Measurements from ENCODE around the gene RBM14.
"Not testable (repeated sequence)": the region's sequence is repeated elsewhere in the genome, so short reads cannot be mapped to it uniquely, and the experiment has no call there.

The RBM14 gene, protein sequence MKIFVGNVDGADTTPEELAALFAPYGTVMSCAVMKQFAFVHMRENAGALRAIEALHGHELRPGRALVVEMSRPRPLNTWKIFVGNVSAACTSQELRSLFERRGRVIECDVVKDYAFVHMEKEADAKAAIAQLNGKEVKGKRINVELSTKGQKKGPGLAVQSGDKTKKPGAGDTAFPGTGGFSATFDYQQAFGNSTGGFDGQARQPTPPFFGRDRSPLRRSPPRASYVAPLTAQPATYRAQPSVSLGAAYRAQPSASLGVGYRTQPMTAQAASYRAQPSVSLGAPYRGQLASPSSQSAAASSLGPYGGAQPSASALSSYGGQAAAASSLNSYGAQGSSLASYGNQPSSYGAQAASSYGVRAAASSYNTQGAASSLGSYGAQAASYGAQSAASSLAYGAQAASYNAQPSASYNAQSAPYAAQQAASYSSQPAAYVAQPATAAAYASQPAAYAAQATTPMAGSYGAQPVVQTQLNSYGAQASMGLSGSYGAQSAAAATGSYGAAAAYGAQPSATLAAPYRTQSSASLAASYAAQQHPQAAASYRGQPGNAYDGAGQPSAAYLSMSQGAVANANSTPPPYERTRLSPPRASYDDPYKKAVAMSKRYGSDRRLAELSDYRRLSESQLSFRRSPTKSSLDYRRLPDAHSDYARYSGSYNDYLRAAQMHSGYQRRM

DNA sequence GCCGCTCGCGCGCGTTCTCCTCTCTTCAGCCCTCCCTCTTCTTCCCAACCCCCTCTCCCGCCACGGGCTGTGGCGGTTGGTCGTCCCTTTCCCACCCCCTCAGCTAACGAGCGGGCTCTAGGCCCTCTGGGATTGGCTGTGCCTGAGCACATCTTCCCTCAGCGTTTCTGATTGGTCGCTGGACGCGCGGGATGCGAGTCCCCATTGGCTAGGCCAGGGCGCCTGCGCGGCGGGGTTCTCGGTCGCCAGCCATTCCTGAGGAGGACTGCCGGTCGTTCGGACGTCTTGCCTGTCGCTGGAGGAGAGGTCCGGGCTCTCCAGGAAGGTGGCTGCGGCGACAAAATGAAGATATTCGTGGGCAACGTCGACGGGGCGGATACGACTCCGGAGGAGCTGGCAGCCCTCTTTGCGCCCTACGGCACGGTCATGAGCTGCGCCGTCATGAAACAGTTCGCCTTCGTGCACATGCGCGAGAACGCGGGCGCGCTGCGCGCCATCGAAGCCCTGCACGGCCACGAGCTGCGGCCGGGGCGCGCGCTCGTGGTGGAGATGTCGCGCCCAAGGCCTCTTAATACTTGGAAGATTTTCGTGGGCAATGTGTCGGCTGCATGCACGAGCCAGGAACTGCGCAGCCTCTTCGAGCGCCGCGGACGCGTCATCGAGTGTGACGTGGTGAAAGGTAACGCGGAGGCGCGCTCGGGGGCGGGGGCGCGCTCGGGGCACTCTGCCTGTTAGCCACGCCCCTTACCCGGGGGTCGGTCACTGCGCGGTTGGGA is at the start of gene RBM14:
Gene RBM14 (plus strand): TSS at position 252 of the 776 bp plus-strand sequence. CDS start 91 bp downstream, at position 343.
- peak; percentile 99 for DNase-seq

DNA sequence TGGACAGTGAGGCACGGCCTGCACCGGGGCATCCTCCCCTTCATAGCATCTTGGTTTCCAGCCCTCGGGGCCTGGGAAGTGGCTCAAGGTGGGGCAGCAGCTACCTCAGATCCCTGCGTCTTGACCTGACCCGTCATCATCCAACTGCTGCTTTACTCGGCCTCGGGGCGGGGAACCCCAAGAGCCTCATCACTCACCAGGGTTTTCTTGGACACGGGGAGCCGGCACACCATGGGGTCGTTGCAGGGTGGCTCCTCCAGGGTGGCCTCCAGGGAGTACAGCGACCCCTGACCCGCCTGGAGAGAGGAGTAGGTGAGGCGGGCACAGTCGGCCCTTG is 48.7 kb upstream of the RBM14 start:
- DNase-seq = no peak

DNA sequence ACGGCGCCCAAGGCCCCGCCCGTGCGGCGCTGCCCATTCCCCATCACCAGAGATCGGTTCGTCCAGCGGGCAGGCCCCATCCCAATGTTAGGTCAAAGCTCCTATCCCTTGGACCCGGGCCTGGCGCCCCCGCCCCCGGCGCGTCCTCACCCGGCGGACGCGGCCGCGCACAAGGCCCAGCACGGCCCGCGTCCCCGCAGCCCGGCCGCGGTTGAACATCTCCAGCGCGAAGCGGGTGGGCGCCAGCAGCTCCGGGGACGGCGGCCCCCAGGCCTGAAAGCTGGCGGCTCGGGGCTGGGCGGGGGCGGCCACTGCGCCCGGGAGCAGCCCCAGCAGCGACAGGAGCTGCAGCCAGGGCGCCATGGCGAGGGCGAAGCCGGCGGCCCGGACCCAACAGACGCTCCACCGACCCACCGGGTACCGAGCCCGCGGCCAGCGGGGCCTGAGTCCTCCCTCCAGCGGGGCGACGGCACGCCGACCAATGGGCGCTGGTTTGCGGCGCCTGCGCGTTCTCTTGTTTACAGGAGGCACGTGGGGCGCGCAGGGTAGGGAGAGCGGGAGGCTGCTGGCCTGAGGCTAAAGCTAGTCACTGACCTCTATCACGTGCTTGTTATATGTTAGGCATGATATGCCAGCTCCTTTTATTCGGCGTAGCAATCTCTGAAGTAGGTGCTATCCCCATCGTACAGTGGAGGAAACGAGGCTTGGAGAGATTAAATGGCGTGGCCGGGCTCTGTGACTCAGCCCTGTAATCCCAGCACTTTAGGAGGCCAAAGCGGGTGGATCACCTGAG is 48.1 kb upstream of the RBM14 start, which contains the start of gene CTSF:
Gene CTSF (minus strand): TSS at position 483 of the 793 bp plus-strand sequence. CDS start 120 bp downstream, at position 363.
- DNase-seq = peak; percentile 89

DNA sequence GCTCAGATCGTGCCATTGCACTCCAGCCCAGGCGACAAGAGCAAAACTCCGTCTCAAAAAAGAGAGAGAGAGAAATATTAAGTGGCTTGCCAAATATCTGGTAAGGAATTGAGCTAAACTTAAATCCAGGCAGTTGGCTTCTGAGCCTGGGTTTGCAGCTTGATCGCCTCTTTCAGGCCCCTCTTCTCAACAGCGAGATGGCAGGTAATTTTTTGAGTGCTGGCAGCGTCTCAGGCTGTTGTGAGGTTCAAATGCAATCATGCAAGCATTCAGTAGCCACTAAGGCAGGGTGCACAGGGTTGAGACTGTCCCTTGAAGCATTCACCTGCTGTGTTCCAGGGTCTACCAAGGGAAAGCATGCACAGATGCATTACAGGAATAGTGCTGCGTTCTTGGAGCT is 47.4 kb upstream of the RBM14 start:
- no peak for DNase-seq

DNA sequence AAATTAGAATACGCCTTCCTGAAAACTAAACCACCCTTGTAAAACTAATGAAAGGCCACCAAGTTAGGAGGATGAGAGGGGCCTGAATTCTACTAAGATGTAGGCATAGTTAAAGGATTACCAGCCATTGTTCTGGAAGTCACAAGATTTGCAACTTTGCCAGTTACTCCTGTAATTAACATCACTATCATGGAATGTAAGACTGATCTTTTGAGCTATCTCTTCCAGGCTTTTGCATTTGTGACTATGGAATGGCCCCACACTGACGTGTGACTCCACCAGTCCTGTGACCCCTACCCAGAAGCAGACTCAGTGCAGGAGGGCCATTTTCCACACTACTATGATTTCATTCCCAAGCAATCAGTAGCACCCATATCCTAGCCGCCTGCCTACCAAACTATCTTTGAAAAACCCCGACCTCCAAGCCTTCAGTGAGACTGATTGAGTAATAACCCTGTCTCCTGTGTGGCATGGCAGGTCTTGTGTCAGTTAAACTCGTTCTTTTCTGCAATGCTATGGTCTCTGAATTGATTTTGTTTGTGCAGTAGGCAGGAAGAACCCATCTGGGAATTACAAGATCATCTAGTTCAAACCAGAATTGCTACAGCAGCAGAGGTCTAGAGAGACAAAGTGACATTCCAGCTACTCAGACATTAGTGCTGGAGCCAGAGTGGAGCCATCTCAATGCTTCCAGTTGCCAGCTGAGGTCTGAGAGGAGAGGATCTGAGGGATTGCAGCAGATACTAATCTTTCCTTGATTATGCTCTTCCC is 46.2 kb upstream of the RBM14 start:
- DNase-seq = no peak

DNA sequence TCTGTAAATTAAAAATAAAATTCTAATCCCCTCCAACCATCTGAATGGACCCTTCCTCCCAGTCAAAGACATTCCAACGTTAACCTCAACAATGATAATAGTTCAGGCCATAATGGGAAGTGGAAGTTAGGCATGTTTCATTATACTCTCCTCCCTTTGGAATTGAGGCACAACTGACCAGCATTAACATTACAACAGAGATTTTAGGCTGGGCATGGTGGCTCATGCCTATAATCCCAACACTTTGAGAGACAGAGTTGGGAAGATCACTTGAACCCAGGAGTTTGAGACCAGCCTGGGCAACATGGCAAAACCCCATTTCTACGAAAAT is 45.6 kb upstream of the RBM14 start:
- DNase-seq = no peak

DNA sequence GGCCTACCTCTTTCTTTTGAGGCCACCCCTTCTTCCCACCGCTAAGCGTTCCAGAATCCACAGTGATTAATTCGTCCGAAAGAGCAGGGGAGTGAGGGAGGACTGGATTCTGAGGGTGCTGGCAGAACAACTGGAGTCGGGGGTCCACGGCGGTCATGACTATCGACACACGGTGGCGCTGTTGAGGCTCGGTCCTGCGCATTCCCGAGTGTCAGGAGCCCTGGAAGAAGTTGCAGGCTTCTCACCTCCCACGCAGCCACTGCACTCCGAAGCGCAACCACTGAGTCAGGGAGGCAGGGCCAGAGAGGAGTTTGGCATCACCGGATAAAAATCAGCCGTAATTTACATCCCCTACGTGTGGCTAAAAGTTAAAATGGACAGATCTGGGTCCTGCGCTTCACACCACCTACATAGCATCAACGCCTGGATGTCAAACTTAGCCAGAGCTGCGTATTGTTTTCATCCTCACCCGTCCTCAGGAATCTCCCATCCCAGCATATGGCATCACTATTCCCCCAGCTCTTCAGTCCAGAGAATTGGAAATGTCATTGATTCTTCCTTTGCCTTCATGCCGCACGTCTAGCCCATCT is 37.3 kb upstream of the RBM14 start:
- peak; percentile 73 for DNase-seq

DNA sequence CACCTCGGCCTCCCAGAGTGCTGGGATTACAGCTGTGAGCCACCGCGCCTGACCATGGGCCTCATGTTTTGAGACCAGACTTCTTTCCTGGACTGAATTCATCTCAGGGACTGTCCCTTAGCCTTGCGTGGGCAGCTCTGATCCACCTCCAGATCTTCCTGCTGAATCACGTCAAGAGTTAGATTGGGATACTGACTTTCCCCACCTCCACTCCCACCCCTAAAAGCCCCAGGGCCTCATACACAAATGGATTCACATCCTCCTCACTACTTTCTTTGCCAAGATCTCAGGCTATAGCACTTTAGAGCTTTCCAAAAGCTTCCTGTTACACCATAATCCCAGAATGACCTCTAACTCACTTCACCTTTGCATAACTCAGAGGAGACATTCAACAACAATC is 35.6 kb upstream of the RBM14 start:
- DNase-seq = no peak

DNA sequence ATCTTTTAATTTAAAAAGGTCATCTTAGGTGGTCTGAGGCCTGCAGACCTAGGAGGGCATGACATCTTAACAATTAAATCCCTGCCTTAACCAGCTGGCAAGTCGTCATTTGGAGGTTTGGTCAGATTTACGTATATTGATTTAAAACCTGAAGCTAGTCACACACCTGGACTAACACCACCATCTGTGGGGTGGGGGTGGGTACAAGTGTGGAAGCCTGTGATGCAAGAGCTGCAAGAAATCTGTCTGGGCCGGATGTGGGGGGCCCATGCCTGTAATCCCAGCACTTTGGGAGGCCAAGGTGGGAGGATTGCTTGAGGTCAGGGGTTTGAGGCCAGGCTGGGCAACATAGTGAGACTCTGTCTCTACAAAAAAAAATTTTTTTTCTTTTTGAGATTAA is 35.2 kb upstream of the RBM14 start:
- DNase-seq = no peak

DNA sequence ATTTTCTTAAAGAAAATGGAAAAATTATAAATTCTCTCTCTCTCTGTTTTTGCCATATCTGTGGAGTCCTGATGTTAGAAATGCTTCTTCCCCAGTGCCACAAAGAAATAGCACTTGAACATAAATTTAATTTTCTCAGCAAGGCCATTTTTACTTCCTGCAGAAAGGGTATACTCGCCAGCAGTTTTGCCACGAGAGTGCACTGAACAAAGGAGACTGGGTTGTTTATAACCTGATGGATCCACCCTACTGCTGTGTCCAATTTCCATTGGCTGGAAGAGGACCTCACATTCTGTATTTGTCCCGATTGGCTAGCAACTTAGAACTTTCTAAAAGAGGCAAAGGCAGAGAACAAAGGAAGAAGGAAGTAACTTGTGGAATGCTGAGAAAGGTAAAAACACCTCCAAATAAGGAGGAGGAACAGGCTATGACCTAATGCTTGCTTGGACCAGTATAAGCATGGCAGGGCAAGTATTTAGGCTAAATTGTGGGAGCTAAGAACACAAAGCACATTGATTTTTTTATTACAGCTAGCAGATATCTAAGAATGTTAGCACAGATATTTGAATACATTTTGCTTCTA is 33.8 kb upstream of the RBM14 start:
- not testable (repeated sequence) for DNase-seq

DNA sequence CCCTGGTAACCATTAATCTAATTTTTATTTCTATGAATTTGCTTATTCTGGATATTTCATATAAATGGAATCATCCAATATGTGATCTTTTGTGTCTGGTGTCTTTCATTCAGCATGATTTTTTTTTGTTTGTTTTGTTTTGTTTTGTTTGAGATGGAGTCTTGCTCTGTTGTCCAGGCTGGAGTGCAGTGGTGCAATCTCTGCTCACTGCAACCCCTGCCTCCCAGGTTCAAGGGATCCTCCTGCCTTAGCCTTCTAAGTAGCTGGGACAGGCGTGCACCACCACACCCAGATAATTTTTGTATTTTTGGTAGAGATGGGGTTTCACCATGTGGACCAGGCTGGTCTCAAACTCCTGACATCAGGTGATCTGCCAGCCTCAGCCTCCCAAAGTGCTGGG is 31.0 kb upstream of the RBM14 start:
- DNase-seq = not testable (repeated sequence)

DNA sequence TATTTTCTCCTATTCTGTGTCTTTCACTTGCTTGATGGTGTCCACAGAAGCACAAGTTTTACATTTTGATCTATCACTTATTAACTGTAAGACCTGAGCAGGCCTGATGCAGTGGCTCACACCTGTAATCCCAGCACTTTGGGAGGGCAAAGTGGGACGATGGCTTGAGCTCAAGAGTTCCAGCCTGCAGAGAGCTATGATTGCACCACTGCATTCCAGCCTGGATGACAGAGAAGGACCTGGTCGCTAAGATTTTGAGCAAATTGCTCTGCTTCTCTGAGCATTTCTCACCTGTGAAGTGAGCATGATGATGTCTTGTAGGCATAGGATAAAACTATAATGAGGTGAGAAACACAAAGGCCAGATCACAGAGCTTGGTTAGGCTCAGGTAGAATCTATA is 30.3 kb upstream of the RBM14 start:
- DNase-seq = no peak

DNA sequence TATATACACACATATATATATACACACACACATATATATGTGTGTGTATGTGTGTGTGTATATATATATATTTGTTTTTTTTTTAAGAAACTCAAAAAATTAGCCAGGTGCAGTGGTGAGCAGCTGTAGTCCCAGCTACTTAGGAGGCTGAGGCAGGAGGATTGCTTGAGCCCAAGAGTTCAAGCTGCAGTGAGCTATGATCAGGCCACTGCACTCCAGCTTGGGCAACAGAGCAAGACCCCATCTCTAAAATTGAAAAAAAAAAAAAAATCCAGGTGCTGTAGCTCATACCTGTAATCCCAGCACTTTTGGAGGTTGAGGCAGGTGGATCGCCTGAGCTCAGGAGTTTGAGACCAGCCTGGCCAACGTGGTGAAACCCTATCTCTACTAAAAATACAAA is 27.1 kb upstream of the RBM14 start:
- not testable (repeated sequence) for DNase-seq

DNA sequence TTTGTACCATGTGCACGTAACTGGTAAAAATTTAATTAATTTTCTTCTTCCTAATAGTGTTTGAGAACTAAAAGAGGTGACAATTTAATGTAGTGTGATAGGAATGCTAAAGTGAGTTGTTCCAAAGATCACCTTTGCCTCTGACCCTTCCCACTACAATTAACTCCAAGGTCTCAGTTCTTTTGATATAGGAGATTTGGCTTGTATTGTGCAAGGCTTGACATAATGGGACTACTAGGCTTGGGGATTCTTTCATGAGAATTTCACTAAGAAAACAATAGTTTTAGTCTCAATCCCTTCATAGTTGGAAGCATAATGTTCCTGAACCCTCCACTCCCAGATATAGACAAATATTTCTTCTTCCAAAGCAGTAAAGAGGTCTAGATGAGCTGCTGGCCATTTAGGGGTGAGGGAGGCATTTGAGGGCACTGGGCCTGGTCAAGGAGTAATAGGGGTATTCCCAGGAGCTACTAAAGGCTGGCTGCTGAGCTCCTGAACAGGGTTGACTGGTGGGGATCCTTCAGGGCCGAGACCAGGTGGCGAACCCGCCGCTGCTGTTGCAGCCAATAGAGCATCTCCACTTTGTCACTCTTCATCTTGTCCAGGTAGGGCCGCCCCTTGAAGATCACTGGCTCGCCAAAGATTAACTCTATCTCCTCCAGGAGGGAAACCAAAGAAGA is 26.3 kb upstream of the RBM14 start:
- DNase-seq = no peak

DNA sequence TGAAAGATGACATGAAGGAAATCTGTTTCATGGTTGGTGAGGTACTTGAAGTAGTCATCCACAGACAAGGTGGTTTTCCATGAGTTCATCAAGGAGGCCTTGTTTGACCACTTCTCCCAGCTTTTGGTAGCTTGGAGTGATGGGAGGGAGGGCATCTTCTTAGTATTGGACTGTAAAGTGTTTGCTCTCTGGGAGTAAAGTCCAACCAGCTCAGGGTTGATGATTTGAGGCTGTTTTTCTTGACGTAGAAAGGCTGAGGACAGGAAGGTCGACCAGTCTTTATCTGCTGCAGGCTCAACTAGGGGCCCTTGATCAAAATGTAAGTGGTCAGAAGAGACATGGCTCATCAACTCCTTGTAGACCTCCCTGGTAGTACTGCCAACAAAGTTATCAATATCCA is 25.3 kb upstream of the RBM14 start:
- DNase-seq = no peak

DNA sequence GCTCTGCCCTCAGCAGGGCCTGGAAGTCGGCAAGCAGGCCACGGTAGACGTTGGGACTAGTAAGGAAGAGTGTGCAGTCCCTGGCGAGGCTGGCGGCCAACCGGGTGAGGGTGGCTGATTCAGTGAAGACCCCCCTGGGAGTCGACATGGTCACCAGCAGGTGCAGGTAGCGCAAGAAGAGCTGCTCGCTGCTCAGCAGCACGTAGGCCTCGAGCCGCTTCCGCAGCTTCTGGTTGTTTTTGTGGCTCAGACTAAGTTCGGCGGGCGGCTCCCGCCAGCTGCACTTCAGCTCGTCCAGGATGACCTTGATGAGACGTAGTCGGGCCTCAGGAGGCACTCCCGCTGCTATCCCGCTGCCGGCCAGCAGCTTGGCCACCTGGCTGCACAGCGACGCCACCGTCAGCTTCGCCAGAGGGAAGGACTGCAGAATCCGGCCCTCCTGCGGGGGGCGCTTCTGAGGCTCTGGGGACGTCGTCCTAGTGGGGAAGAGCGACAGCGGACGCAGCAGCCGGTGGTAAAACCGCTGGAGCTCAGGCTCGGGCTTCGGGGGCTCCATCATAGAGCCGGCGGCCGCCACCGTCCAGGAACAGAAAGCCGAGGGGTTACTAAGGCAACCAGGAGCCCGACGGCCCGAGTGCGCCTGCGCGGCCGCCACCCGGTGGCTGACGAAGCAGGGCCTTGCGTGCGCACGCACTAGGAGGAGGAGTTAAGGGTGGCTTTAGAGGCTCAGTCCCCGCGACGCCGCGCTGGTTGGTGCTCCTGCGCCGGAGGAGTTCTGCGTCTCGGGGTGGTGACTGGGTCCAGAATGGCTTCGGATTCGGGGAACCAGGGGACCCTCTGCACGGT is 23.8 kb upstream of the RBM14 start, which contains the start of the genes CCDC87 and CCS:
Gene CCDC87 (minus strand): TSS at position 607 of the 846 bp plus-strand sequence. CDS start 48 bp downstream, at position 559.
Gene CCS (plus strand): TSS at position 729 of the 846 bp plus-strand sequence. CDS start 77 bp downstream, at position 806.
- peak; percentile 96 for DNase-seq

DNA sequence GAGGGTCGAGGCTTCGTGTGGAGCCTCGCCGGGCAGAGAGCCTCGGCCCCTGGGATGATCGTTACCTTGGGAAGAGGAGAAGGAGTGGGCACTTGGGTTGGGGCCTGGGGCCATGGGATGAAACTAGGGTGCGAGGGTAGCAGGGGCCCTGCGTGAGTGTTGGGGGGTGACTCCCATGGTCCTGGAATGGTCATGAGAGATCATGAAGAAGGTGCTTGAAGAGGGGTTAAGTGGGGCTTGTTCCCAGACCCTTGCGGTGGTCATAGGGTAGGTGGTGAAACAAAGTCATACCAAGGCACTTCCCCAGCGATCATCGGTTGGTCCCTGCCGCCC is 23.2 kb upstream of the RBM14 start:
- no peak for DNase-seq

DNA sequence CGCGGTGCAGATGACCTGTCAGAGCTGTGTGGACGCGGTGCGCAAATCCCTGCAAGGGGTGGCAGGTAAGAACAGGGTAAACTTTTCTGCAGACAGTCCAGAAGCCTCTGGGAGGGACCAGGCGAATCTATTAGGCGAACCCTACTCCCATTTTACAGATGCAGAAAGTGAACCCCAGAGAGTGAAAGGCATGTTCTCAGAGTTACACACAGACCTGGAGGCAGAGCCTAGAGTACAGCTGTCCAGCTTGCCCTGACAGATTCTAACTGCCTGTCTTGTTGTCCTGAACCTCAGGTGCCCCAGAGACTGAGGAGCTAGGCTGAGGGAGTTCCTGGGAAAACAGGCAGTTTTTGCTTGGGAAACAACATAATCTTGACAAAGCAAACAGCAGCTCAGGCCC is 22.8 kb upstream of the RBM14 start:
- no peak for DNase-seq

DNA sequence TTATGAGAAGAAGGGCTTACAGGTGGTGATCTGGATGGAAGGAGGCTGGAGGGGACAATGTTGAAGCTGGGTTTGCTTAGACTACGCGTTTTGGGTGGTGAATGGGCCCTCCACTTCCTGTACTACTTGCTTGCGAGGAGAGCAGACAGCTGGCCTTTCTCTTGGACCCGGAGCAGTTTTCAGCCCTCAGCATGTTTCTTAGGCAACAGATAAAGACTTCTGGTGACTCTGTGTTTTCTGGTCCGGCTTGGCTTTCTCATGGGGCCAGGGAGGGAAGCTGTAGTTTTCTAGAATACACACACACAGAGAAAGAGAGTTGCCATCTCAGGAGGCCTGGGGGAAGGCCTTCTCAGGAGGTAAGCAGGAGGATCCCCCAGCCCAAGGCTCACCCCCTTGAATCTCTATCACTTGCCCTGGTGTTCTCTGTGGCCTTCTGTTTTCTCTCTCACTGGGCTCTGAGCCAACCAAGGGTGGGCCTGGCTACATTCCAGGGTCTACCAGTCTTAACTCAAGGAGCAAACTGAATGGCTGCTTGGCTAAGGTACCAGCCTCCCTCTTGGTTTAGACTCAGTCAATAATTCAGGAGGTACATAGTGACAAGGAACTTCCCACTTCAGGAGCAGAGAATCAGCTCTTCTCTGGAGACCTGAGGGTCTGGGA is 21.1 kb upstream of the RBM14 start:
- peak; percentile 61 for DNase-seq
